Endothelial cell of umbilical vein (primary cell): Measurements from ENCODE around the gene GPR155. TPM values are rescaled to one million over a fixed set of nuclear protein-coding genes. Genes with fewer than 3 reads are reported as not detected.

Source experiments
- BruUV-seq: library from RNA; stranded (reverse); fragments of 400-500 nt; replicated peaks from 2 replicates; lab custom pipeline; 2021; lab: Mats Ljungman, UMichigan
- CTCF ChIA-PET: fragments of 300-600, 350-600 bp; sonication (Branson Sonifier 250); formaldehyde crosslinking; loops from one replicate; lab custom pipeline; 2021; ENCODE audit warnings: antibody characterized with exemption, inconsistent platforms; lab: Charles Lee
- POLR2A ChIA-PET: fragments of 300-600, 350-600 bp; sonication (Branson Sonifier 250); formaldehyde crosslinking; loops from one replicate; lab custom pipeline; 2021; ENCODE audit warnings: antibody characterized with exemption, inconsistent platforms; lab: Charles Lee
- DNase-seq: peaks from one replicate; pipeline ENCODE4 v3.0.0-alpha.2; 2011; ENCODE audit warnings: low read depth, low spot score
- FAIRE-seq: peaks from 2 replicates; lab custom pipeline; 2011; peaks lifted over from hg19 to GRCh38; lab: Jason Lieb, UNC
- H2AFZ ChIP-seq: 2 replicates; pipeline ENCODE4 v1.6.0; 2012; ENCODE audit warnings: low read depth, low read length, control low read depth, inconsistent platforms
- H3K27ac ChIP-seq: 2 replicates; pipeline ENCODE4 v1.5.1; 2011; ENCODE audit warnings: low read depth, mild to moderate bottlenecking, control low read depth, low read length, moderate library complexity; ENCODE audit not compliant: insufficient read depth
- H3K27me3 ChIP-seq, 2 experiments: 2 replicates each; pipeline versions ENCODE4 v1.6.0 to v1.6.1; 2011; ENCODE audit warnings: low read length in 2 of 2, mixed read lengths in 1 of 2; ENCODE audit not compliant: control insufficient read depth in 2 of 2, insufficient read depth in 2 of 2
- H3K36me3 ChIP-seq, 2 experiments: 2 replicates in 1 of 2; 3 replicates in 1 of 2; pipeline ENCODE4 v1.5.1; 2011; ENCODE audit warnings: low read length in 2 of 2, mild to moderate bottlenecking in 1 of 2, moderate library complexity in 1 of 2; ENCODE audit not compliant: control insufficient read depth in 2 of 2, insufficient read depth in 2 of 2; ENCODE audit errors: extremely low read depth in 1 of 2
- H3K4me1 ChIP-seq: 3 replicates; pipeline ENCODE4 v1.5.1; 2011; ENCODE audit warnings: mild to moderate bottlenecking, low read length; ENCODE audit not compliant: control insufficient read depth, insufficient read depth; ENCODE audit errors: extremely low read depth
- H3K4me2 ChIP-seq: 2 replicates; pipeline ENCODE4 v1.6.1; 2011; ENCODE audit warnings: low read length, control low read depth, mixed read lengths; ENCODE audit not compliant: insufficient read depth
- H3K4me3 ChIP-seq, 3 experiments: fragments of 200-600 bp in 1 of 3; sonication (generic), shearing (Covaris generic) in 1 of 3; replicated peaks in 1 of 3; 2 replicates each; pipeline ENCODE4 v1.5.1; 2011 to 2016; ENCODE audit warnings: control low read depth in 3 of 3, low read length in 3 of 3, mild to moderate bottlenecking in 2 of 3, inconsistent platforms in 1 of 3, low read depth in 1 of 3, moderate library complexity in 1 of 3; ENCODE audit not compliant: insufficient read depth in 1 of 3
- H3K79me2 ChIP-seq: 2 replicates; pipeline ENCODE4 v1.6.0; 2012; ENCODE audit warnings: low read length, inconsistent platforms; ENCODE audit not compliant: control insufficient read depth, insufficient read depth
- H3K9ac ChIP-seq: replicated peaks from 2 replicates; pipeline ENCODE3; 2011; ENCODE audit warnings: low read length, control low read depth; ENCODE audit not compliant: insufficient read depth; ENCODE audit errors: extremely low read depth
- H3K9me1 ChIP-seq: replicated peaks from 3 replicates; pipeline ENCODE4 v1.6.0; 2011; ENCODE audit warnings: mild to moderate bottlenecking, low read length; ENCODE audit not compliant: control insufficient read depth, insufficient read depth; ENCODE audit errors: extremely low read depth
- H3K9me3 ChIP-seq: replicated peaks from 2 replicates; pipeline ENCODE4 v1.5.1; 2012; ENCODE audit warnings: low read length, inconsistent platforms; ENCODE audit not compliant: control insufficient read depth, insufficient read depth
- H4K20me1 ChIP-seq: replicated peaks from 2 replicates; pipeline ENCODE3; 2011; ENCODE audit warnings: mild to moderate bottlenecking, low read length; ENCODE audit not compliant: control insufficient read depth, insufficient read depth; ENCODE audit errors: extremely low read depth
- EZH2 ChIP-seq: IDR thresholded peaks from 2 replicates; pipeline ENCODE4 v1.6.1; 2012; ENCODE audit warnings: borderline replicate concordance, low read depth, mild to moderate bottlenecking, moderate library complexity, low read length, inconsistent platforms; ENCODE audit not compliant: severe bottlenecking
- FOS ChIP-seq: IDR thresholded peaks from 2 replicates; pipeline ENCODE4 v1.6.1; 2011; ENCODE audit warnings: mild to moderate bottlenecking, low read length, moderate library complexity, borderline replicate concordance; ENCODE audit not compliant: insufficient read depth
- GATA2 ChIP-seq: IDR thresholded peaks from 2 replicates; pipeline ENCODE4 v1.7.0; 2011; ENCODE audit warnings: low read depth, mild to moderate bottlenecking, moderate library complexity, mixed read lengths, low read length; ENCODE audit not compliant: insufficient read length, insufficient read depth
- JUN ChIP-seq: IDR thresholded peaks from 2 replicates; pipeline ENCODE4 v1.6.1; 2011; ENCODE audit warnings: borderline replicate concordance, low read depth; ENCODE audit not compliant: insufficient read length, insufficient read depth
- MYC ChIP-seq: IDR thresholded peaks from one replicate; pipeline ENCODE4 v1.6.1; 2011; ENCODE audit warnings: mild to moderate bottlenecking, low read depth, low read length
- POLR2A ChIP-seq: IDR thresholded peaks from 2 replicates; pipeline ENCODE4 v1.6.1; 2012; ENCODE audit warnings: low read depth, mild to moderate bottlenecking, control low read depth, low read length
- POLR2AphosphoS5 ChIP-seq: IDR thresholded peaks from 2 replicates; pipeline ENCODE4 v1.6.1; 2012; ENCODE audit warnings: low read depth, mild to moderate bottlenecking, control low read depth, low read length, moderate library complexity; ENCODE audit not compliant: insufficient read depth
- dilution Hi-C: fragments of 300-500 bp; cut with MboI; formaldehyde crosslinking; loops from one replicate; pipeline ENCODE4 v1.15.0; 2019; ENCODE audit warnings: low sequenced_read_pairs; ENCODE audit not compliant: extremely low pct_ligation_motif_present
- intact Hi-C: fragments of 100-400 bp; cut with micrococcal nuclease; formaldehyde crosslinking; loops from one replicate; pipeline ENCODE4 v1.10.0; 2022
- polyA plus RNA-seq, 4 experiments: library from polyadenylated mRNA; depleted of rRNA in 3 of 4; stranded (reverse) in 3 of 4; unstranded in 1 of 4; fragments of >200 nt; gene quantifications; 2 replicates each; pipeline versions ENCODE4 v1.2.1 to v1.2.3, GENCODE V29; 2011 to 2012; ENCODE audit warnings: missing spikeins in 1 of 4
- total RNA-seq: library from RNA; stranded (reverse); gene quantifications from 2 replicates; pipeline ENCODE4 v1.2.3, GENCODE V29; 2021
- TF ChIP-seq, protein P1 (sequence below), 2 donors: IDR thresholded peaks; 1 replicate in 1 of 2; 2 replicates in 1 of 2; pipeline ENCODE4 v1.5.1; 2011; ENCODE audit warnings: low read length in 2 of 2, mild to moderate bottlenecking in 2 of 2, moderate library complexity in 2 of 2, control low read depth in 1 of 2, inconsistent platforms in 1 of 2, low read depth in 1 of 2; ENCODE audit not compliant: insufficient read depth in 1 of 2; ENCODE audit errors: extremely low read depth in 1 of 2
- TF ChIP-seq, protein P2 (sequence below): IDR thresholded peaks from 2 replicates; pipeline ENCODE4 v1.6.1; 2011; ENCODE audit not compliant: insufficient read depth, insufficient read length

Gene GPR155
- total and polyA plus RNA-seq, 2 donors (not counting 3 experiments of a cell fraction or from before 2014, with no cell fraction given), result 0.62 to 1.7 TPM

DNA sequence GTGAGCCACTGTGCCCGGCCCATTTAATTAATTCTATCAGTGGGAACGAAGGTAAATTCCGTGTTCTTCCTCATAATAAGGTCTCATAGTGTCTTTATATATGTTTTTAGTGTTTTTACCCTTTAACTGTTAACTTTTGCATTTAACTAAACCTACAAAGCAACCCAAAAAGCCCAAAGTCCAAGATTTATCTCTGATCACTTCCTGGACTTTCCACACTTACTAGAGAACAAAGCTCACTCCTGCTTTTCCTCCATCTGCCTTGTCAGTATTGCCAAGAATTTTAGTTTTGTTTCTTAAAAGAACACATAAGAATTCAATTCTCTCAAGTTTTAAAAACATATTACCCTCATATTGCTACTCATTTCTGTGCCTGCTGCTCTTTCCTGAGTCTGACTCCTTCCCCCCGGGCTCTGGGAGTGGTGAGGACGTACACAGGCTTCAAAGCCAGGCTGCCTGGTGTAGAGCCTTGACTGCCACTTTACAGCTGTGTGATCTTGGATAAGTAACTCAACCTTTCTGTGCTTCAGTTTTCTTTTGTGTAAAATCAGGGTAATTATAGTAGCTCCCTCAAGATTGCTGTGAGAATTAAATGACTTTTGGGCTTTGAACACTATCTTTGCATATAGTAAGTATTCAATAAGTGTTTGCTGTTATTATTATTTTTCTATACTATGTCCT, 24.9 kb upstream of the GPR155 start:
- FAIRE-seq (no peak), DNase-seq (no peak)
- Histone ChIP-seq H3K36me3 (no peaks in the 10 kb centered on the region), H3K4me3 (no peak overlapping the region), H3K79me2 (no peaks in the 10 kb centered on the region), H3K9ac (no peak overlapping the region), H2AFZ (no peak overlapping the region), H3K27me3 (no peaks in the 10 kb centered on the region), H3K4me1 (no peaks in the 10 kb centered on the region), H3K9me1 (no peaks in the 10 kb centered on the region), H3K27ac (no peak overlapping the region), H3K9me3 (no peaks in the 10 kb centered on the region), H3K4me2 (no peak overlapping the region), H4K20me1 (no peaks in the 10 kb centered on the region)
- BruUV-seq, result no TSS peak
- intact Hi-C loops, result no loop called here
- POLR2A ChIA-PET, result no interaction called here
- TF ChIP-seq EZH2, result no peak
- TF ChIP-seq POLR2AphosphoS5, result no peak
- TF ChIP-seq FOS, result no peak
- TF ChIP-seq, protein P1, sequence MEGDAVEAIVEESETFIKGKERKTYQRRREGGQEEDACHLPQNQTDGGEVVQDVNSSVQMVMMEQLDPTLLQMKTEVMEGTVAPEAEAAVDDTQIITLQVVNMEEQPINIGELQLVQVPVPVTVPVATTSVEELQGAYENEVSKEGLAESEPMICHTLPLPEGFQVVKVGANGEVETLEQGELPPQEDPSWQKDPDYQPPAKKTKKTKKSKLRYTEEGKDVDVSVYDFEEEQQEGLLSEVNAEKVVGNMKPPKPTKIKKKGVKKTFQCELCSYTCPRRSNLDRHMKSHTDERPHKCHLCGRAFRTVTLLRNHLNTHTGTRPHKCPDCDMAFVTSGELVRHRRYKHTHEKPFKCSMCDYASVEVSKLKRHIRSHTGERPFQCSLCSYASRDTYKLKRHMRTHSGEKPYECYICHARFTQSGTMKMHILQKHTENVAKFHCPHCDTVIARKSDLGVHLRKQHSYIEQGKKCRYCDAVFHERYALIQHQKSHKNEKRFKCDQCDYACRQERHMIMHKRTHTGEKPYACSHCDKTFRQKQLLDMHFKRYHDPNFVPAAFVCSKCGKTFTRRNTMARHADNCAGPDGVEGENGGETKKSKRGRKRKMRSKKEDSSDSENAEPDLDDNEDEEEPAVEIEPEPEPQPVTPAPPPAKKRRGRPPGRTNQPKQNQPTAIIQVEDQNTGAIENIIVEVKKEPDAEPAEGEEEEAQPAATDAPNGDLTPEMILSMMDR (IDR thresholded peaks at IDR 0.05; ENCODE audit: extremely low read depth in 1 of 2, insufficient read depth in 1 of 2, low read depth in 1 of 2, low read length in 2 of 2), result no peak
- TF ChIP-seq, protein P2, sequence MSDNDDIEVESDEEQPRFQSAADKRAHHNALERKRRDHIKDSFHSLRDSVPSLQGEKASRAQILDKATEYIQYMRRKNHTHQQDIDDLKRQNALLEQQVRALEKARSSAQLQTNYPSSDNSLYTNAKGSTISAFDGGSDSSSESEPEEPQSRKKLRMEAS, result no peak
- no peak for TF ChIP-seq MYC
- no peak for TF ChIP-seq GATA2
- TF ChIP-seq JUN, result no peak
- TF ChIP-seq POLR2A, result no peak
- dilution Hi-C loops, result no loop called here
- CTCF ChIA-PET, result no interaction called here
